ENCODE data around the gene TBCK. TPM values are rescaled to one million over a fixed set of nuclear protein-coding genes. Genes with fewer than 3 reads are reported as not detected.
"Not testable (repeated sequence)": the region's sequence is repeated elsewhere in the genome, so short reads cannot be mapped to it uniquely, and the experiment has no call there.

TBCK gene
- total and polyA plus RNA-seq, 5 donors: 6.9 to 29.0 (median 21.7) TPM

DNA sequence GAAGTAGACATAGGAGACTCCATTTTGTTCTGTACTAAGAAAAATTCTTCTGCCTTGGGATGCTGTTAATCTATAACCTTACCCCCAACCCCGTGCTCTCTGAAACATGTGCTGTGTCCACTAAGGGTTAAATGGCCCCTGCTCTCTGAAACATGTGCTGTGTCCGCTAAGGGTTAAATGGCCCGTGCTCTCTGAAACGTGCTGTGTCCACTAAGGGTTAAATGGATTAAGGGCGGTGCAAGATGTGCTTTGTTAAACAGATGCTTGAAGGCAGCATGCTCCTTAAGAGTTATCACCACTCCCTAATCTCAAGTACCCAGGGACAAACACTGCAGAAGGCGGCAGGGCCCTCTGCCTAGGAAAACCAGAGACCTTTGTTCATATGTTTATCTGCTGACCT lies 5.8 kb upstream of the TBCK start:
- 67% methylated on average over 6 of the region's 6 CpGs for WGBS
- ATAC-seq; H3K4me1 ChIP-seq (ENCODE audit: control insufficient read depth, insufficient read depth, low read length); H3K27me3 ChIP-seq (ENCODE audit: control insufficient read depth, insufficient read depth); DNase-seq; H3K27ac ChIP-seq (ENCODE audit: low read length); H3K9me3 ChIP-seq (ENCODE audit: control insufficient read depth, low read length); intact Hi-C loops (cut with DNase I); H3K4me3 ChIP-seq (ENCODE audit: low read length): not testable (repeated sequence)

- H3K4me3 ChIP-seq (ENCODE audit: low read length); intact Hi-C loops (cut with DNase I); H3K27ac ChIP-seq (ENCODE audit: low read length); H3K27me3 ChIP-seq (ENCODE audit: control insufficient read depth, insufficient read depth); ATAC-seq; H3K9me3 ChIP-seq (ENCODE audit: control insufficient read depth, low read length); H3K4me1 ChIP-seq (ENCODE audit: control insufficient read depth, insufficient read depth, low read length): not testable (repeated sequence)
- 98% methylated on average over 34 of the region's 34 CpGs for WGBS
- DNase-seq: peak in 2 of 3 donors; percentile 43 to 60
Measured at GRCh38 chr4:106321168-106321567, 5.2 kb upstream of the TBCK start.

DNA sequence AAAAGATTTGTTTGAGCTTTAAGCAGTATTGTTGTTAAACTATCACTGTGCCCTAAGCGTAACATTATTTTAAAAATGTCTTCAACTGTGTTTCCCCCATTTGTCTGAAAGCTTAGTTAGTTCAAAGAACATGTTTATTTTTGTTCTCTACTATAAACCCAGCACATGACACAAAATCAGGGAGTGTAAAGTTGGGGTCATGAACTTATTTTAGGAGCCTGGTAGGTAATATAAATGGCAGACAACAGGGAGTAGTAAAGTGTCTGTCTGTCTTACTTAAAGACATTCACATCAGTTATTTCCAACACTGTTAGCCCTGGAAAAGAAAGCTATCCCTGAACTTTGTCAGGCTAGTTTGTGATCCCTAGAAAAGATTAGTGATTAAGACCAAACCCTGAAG lies 4.2 kb upstream of the TBCK start:
- Histone ChIP-seq H3K4me3 (ENCODE audit: low read length) (no peak overlapping the region), H3K4me1 (ENCODE audit: control insufficient read depth, insufficient read depth, low read length) (peaks cover 2% of the 10 kb centered on the region), H3K9me3 (ENCODE audit: control insufficient read depth, low read length) (no peaks in the 10 kb centered on the region), H3K27ac (ENCODE audit: low read length) (no peak overlapping the region), H3K27me3 (ENCODE audit: control insufficient read depth, insufficient read depth) (no peaks in the 10 kb centered on the region)
- WGBS: 97% methylated on average over 1 of the region's 1 CpG
- DNase-seq (no peak), ATAC-seq (no peak)
- intact Hi-C loops (cut with DNase I): no loop called here

- ATAC-seq: no peak
Measured at GRCh38 chr4:106318511-106318910, 2.5 kb upstream of the TBCK start.

DNA sequence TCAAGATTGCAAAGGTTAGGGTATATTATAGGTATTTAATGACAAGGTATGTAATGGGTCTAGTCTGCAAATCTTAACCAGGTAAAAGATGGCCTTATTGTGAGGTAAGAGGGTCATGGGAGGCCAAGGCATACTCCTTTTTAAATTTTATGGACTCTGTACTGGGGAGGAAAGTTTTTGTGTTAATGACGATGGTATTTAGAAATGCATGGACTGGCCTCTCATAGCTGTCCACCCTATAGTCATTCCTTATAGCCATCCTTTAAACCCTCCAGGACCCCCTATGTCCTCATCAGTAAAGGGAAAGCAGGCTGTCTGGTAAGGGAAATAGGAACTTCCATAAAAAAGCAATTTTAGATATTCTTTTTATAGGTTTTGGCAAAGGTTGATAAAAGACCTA lies 1.8 kb upstream of the TBCK start:
- ATAC-seq (no peak), DNase-seq (no peak)
- Histone ChIP-seq H3K27ac (ENCODE audit: low read length) (no peak overlapping the region), H3K4me1 (ENCODE audit: control insufficient read depth, insufficient read depth, low read length) (peaks cover 2% of the 10 kb centered on the region), H3K27me3 (ENCODE audit: control insufficient read depth, insufficient read depth) (no peaks in the 10 kb centered on the region), H3K4me3 (ENCODE audit: low read length) (no peak overlapping the region), H3K9me3 (ENCODE audit: control insufficient read depth, low read length) (no peaks in the 10 kb centered on the region)
- WGBS: 92% methylated on average over 1 of the region's 1 CpG
- intact Hi-C loops (cut with DNase I): no loop called here

More at GRCh38 chr4:106318511-106318910, 2.5 kb upstream of the TBCK start:
- Histone ChIP-seq H3K27ac (ENCODE audit: low read length) (no peak overlapping the region), H3K4me3 (ENCODE audit: low read length) (no peak overlapping the region), H3K4me1 (ENCODE audit: control insufficient read depth, insufficient read depth, low read length) (peaks cover 2% of the 10 kb centered on the region), H3K9me3 (ENCODE audit: control insufficient read depth, low read length) (no peaks in the 10 kb centered on the region), H3K27me3 (ENCODE audit: control insufficient read depth, insufficient read depth) (no peaks in the 10 kb centered on the region)
- DNase-seq: no peak
- intact Hi-C loops (cut with DNase I): no loop called here

DNA sequence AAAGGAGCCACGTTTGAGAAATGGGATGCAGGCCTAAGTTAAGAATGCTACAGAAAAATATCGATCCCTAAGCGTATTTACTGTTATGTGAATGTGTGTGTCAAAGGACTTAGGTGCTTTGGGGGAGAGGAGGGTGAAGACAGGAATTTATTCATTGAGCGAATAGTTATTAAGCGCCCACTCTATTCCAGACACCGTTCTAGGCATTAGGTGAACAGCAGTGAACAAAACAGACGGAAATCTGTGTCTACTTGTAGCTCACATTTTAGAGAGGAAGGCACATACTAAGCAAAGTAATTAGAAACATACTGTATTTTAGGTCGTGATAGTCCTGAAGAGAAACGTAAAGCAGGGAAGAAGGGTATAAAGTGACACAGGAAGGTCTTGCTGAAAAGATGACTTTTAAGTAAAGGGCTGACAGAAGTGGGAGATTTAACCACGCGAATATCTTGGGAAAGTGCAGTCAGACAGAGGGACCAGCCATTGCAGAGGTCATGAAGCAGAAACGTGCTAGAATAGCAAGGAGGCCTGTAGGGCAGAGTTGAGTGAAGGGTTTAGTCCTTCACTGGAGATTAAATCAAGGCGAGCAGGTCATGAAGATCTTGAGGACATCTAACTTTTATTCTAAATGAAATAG lies 882 bp upstream of the TBCK start:
- DNase-seq (no peak), ATAC-seq (no peak)
- WGBS: 4% methylated on average over 13 of the region's 13 CpGs
- intact Hi-C loops (cut with DNase I): no loop called here
- Histone ChIP-seq H3K9me3 (ENCODE audit: control insufficient read depth, low read length) (no peaks in the 10 kb centered on the region), H3K4me3 (ENCODE audit: low read length) (peak overlapping the region; percentile 90), H3K27ac (ENCODE audit: low read length) (peak overlapping the region; percentile 71), H3K27me3 (ENCODE audit: control insufficient read depth, insufficient read depth) (no peaks in the 10 kb centered on the region), H3K4me1 (ENCODE audit: control insufficient read depth, insufficient read depth, low read length) (peaks cover 2% of the 10 kb centered on the region)

GRCh38 chr4:106315476-106315967 lies 487 bp downstream of the TBCK start:
- Histone ChIP-seq H3K27ac (ENCODE audit: low read length) (peak overlapping the region; percentile 71), H3K9me3 (ENCODE audit: control insufficient read depth, low read length) (no peaks in the 10 kb centered on the region), H3K27me3 (ENCODE audit: control insufficient read depth, insufficient read depth) (no peaks in the 10 kb centered on the region), H3K4me3 (ENCODE audit: low read length) (peak overlapping the region; percentile 90), H3K4me1 (ENCODE audit: control insufficient read depth, insufficient read depth, low read length) (peaks cover 2% of the 10 kb centered on the region)
- DNase-seq (no peak), ATAC-seq (peak; percentile 11 to 12)
- intact Hi-C loops (cut with DNase I): no loop called here
- under 1% methylated on average over 13 of the region's 13 CpGs for WGBS

DNA sequence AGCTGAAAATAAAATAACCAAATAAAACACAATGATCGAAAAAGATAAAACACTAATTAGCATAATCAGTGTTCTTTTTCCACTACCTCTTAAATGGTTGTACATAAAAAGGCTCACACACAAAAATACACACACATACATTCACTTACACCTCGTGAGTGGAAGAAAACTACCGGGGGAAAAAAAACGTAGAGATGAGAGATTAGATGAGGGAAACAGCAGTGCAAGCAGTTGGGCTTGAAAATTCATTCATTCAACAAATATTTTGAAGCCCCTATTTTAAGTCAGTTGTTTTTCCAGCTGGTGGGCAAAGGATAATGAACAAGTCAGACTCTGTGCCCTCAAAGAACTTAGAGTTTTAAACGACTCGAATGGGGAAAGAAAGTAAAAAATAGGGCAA lies 1.0 kb downstream of the TBCK start:
- 36% methylated on average over 6 of the region's 6 CpGs for WGBS
- no peak overlapping the region for H3K27ac ChIP-seq (ENCODE audit: low read length)
- DNase-seq: no peak
- no peaks in the 10 kb centered on the region for H3K27me3 ChIP-seq (ENCODE audit: control insufficient read depth, insufficient read depth)
- H3K4me3 ChIP-seq (ENCODE audit: low read length): peak overlapping the region; percentile 90
- intact Hi-C loops (cut with DNase I): no loop called here
- H3K4me1 ChIP-seq (ENCODE audit: control insufficient read depth, insufficient read depth, low read length): peaks cover 2% of the 10 kb centered on the region
- no peaks in the 10 kb centered on the region for H3K9me3 ChIP-seq (ENCODE audit: control insufficient read depth, low read length)
- no peak for ATAC-seq

- 81% methylated on average over 3 of the region's 3 CpGs for WGBS
- intact Hi-C loops (cut with DNase I): no loop called here
Measured at GRCh38 chr4:106312997-106313522, 2.9 kb downstream of the TBCK start.

GRCh38 chr4:106312377-106312776 lies 3.6 kb downstream of the TBCK start:
- peaks cover 2% of the 10 kb centered on the region for H3K4me1 ChIP-seq (ENCODE audit: control insufficient read depth, insufficient read depth, low read length)
- intact Hi-C loops (cut with DNase I): no loop called here
- no peak overlapping the region for H3K4me3 ChIP-seq (ENCODE audit: low read length)
- no peak overlapping the region for H3K27ac ChIP-seq (ENCODE audit: low read length)
- 77% methylated on average over 1 of the region's 1 CpG for WGBS
- H3K9me3 ChIP-seq (ENCODE audit: control insufficient read depth, low read length): no peaks in the 10 kb centered on the region
- no peak for ATAC-seq
- DNase-seq: no peak
- no peaks in the 10 kb centered on the region for H3K27me3 ChIP-seq (ENCODE audit: control insufficient read depth, insufficient read depth)

More at GRCh38 chr4:106312997-106313522, 2.9 kb downstream of the TBCK start:
- ATAC-seq (no peak), DNase-seq (no peak)
- no peak overlapping the region for H3K27ac ChIP-seq (ENCODE audit: low read length)
- H3K27me3 ChIP-seq (ENCODE audit: control insufficient read depth, insufficient read depth): no peaks in the 10 kb centered on the region
- H3K9me3 ChIP-seq (ENCODE audit: control insufficient read depth, low read length): no peaks in the 10 kb centered on the region
- peaks cover 2% of the 10 kb centered on the region for H3K4me1 ChIP-seq (ENCODE audit: control insufficient read depth, insufficient read depth, low read length)
- H3K4me3 ChIP-seq (ENCODE audit: low read length): no peak overlapping the region

DNA sequence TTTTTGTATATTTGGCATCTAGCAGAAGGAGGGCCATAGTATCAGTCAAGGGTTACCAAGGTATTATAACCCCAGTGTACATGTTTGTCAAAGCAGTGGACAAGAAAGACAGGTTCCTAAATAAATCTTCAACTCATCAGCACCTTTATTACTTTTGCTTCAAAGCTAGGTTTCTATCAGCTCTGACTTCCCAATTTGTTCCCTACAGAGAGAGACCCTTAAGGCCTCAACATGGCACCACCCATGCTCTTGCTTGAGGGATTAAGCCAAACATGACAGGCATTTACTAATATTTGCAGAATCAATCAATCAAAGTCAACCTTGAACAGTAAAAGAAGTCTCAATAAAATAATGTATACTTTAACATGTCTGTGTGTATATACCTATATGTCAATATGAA lies 9.4 kb downstream of the TBCK start:
- Histone ChIP-seq H3K27ac (ENCODE audit: low read length) (no peak overlapping the region), H3K4me1 (ENCODE audit: control insufficient read depth, insufficient read depth, low read length) (no peaks in the 10 kb centered on the region), H3K27me3 (ENCODE audit: control insufficient read depth, insufficient read depth) (no peaks in the 10 kb centered on the region), H3K4me3 (ENCODE audit: low read length) (no peak overlapping the region), H3K9me3 (ENCODE audit: control insufficient read depth, low read length) (no peaks in the 10 kb centered on the region)
- no peak for DNase-seq
- no peak for ATAC-seq
- intact Hi-C loops (cut with DNase I): no loop called here
